Astrocyte of the spinal cord (primary cell): ENCODE data around the gene GSTA4.

Experiments
- DNase-seq: peaks from one replicate; pipeline ENCODE4 v3.0.0; 2011; ENCODE audit warnings: low read depth, low spot score
- H3K4me3 ChIP-seq: 2 replicates; pipeline ENCODE4 v1.5.1; 2011; ENCODE audit warnings: low read depth, mild to moderate bottlenecking, low read length, moderate library complexity
- in situ Hi-C: cut with HindIII; loops from 2 replicates; pipeline ENCODE4 v1.10.0; 2017; ENCODE audit warnings: low sequenced_read_pairs
- TF ChIP-seq, protein P1 (sequence below): IDR thresholded peaks from 2 replicates; pipeline ENCODE4 v1.5.1; 2012; ENCODE audit warnings: low read depth, mild to moderate bottlenecking, low read length, inconsistent platforms

Gene GSTA4

DNA sequence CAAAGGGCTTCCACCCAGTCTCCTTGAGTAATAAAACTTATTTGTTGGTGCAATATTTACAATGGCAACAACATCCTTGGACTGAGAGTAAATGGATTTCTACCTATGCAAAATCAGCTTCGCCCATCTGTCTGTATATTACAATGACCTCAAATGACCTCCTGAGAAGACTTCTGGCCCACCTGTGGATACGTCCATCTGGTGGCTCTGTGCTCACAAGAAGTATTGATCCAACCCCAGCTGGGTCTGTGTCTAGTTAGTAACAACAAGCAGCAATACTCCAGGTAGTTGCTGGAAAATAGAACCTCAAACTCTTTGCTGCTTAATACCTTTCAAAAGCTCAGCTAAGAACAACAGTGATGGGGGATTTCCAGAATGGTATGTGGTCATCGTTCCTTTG lies 34.7 kb upstream of the GSTA4 start:
- DNase-seq = no peak
- no peak overlapping the region for H3K4me3 ChIP-seq
- in situ Hi-C loops = no loop called here
- TF ChIP-seq, protein P1, sequence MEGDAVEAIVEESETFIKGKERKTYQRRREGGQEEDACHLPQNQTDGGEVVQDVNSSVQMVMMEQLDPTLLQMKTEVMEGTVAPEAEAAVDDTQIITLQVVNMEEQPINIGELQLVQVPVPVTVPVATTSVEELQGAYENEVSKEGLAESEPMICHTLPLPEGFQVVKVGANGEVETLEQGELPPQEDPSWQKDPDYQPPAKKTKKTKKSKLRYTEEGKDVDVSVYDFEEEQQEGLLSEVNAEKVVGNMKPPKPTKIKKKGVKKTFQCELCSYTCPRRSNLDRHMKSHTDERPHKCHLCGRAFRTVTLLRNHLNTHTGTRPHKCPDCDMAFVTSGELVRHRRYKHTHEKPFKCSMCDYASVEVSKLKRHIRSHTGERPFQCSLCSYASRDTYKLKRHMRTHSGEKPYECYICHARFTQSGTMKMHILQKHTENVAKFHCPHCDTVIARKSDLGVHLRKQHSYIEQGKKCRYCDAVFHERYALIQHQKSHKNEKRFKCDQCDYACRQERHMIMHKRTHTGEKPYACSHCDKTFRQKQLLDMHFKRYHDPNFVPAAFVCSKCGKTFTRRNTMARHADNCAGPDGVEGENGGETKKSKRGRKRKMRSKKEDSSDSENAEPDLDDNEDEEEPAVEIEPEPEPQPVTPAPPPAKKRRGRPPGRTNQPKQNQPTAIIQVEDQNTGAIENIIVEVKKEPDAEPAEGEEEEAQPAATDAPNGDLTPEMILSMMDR = no peak

DNA sequence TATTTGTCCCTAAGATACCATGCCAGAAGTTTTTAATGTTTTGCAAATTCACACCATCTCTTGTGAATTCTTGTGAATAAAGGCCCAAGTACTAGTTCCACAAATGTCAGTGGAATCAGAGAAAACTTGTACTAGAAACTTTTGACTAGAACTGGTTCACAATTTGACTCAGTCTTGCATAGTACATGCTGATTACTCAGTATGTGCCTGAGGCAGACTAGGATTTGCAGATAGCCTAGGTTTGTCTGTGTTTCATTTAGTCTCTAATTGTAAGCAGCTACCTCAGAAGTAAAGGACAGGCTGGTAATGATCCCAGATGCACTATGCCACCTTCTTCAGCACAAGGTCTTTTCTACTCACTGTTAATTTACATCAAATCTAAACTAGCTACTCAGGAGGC lies 34.2 kb upstream of the GSTA4 start:
- no peak overlapping the region for H3K4me3 ChIP-seq
- TF ChIP-seq, protein P1 = no peak
- in situ Hi-C loops = no loop called here
- no peak for DNase-seq

DNA sequence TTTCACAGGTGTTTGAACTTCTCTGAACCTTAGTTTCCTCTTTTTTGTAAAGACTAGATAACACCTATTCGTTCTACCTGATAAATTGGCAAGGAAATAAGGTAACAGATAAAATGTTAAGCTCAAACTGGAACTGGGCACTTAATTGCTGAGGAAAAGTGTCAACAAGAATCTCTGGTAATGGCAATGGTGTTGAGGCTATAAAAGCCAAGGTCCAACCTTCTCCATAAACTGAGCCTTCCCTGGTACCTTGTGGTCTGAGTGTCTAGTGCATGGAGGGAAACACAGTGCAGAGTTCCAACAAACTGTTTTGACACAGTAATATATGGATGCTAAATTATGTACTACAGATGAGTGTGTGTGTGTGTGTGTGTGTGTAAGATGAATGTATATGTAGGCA lies 33.4 kb upstream of the GSTA4 start:
- no peak overlapping the region for H3K4me3 ChIP-seq
- TF ChIP-seq, protein P1 = no peak
- no peak for DNase-seq
- in situ Hi-C loops = no loop called here

DNA sequence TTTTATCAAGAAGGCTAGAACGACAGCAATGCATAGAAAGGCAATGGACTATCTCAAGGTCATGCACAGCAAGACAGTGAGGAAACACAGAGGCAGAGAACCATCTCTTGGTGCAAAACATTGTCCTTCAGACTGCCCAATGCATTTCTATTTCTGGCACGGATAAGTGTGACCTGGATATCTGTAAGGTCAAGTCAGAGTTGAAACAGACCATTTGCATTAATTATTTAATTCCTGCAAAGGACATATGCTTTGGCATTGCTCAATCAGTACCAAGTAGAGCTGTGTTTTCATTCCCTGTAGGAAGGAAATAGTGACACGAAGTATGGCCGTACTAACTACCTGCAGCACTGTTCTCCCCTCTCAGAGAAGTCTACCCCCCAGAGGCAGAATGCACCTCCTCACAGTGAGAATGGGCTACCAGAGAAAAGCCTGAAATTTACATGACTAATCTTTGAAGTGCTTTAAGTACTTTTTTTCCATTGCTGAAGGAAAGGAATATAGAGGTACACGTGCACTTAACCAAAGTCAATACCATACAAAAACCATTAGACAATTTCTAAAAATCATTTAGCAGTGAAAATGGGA lies 32.1 kb upstream of the GSTA4 start:
- TF ChIP-seq, protein P1 = no peak
- in situ Hi-C loops = no loop called here
- DNase-seq = no peak
- H3K4me3 ChIP-seq = no peak overlapping the region

DNA sequence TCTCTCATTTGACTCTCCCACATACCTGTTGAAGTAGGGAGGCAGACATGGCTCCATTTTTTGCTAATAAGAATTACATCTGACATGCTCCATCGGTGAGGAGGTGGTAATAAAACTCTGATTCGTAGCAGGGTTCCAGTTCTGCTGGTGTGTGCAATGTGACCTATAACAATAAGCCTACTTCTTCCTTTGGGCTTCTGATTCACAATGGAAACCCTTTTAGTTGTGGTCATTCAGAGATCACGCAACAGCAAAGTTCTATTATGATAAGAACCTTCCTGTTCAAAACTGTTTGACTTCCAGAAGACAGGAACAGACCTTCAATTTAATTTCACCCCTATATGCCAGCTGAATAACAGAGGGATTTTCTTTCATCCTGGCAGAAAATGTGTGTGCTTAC lies 31.4 kb upstream of the GSTA4 start:
- H3K4me3 ChIP-seq = no peak overlapping the region
- no peak for DNase-seq
- in situ Hi-C loops = no loop called here
- TF ChIP-seq, protein P1 = no peak

DNA sequence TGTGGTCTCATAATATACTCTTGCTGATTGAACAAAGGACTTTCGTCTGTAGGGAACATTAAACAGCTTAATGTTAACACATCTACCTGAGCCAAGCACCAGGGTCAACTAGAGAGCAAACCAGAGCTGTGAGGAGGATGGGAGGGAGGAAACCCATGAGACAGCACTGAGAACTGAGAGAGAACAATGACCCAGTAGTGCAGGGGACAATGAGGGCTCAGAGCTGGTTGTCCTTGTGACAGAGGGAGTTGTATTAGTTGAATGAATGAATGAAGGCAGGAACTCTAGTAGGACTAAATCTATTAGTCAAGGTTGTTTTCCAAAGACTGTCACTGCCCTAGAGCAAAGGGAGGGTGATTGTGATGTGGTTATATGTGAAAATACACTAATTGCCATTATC lies 28.2 kb upstream of the GSTA4 start:
- TF ChIP-seq, protein P1 = no peak
- no peak for DNase-seq
- in situ Hi-C loops = no loop called here
- no peak overlapping the region for H3K4me3 ChIP-seq
